ENCODE measurements around the gene MGAT3.

MGAT3 gene

GRCh38 chr22:39535357-39535725, 78.5 kb downstream of the MGAT3 start:
- in situ Hi-C loops (cut with HindIII; ENCODE audit: low sequenced_read_pairs): no loop called here
- TF ChIP-seq CTCF (IDR thresholded peaks at IDR 0.05; ENCODE audit: low read depth, low read length, missing control alignments): no peak
- H3K4me3 ChIP-seq (ENCODE audit: low read depth, low read length): no peak overlapping the region
- no peak for DNase-seq (ENCODE audit: low read depth)

- TF ChIP-seq CTCF (IDR thresholded peaks at IDR 0.05; ENCODE audit: low read depth, low read length, missing control alignments): no peak
- no peak overlapping the region for H3K4me3 ChIP-seq (ENCODE audit: low read depth, low read length)
- in situ Hi-C loops (cut with HindIII; ENCODE audit: low sequenced_read_pairs): no loop called here
- no peak for DNase-seq (ENCODE audit: low read depth)
Observed at GRCh38 chr22:39535831-39536449, 79.1 kb downstream of the MGAT3 start.

GRCh38 chr22:39536711-39537110, 79.9 kb downstream of the MGAT3 start:
- in situ Hi-C loops (cut with HindIII; ENCODE audit: low sequenced_read_pairs): no loop called here
- no peak for TF ChIP-seq CTCF (IDR thresholded peaks at IDR 0.05; ENCODE audit: low read depth, low read length, missing control alignments)
- no peak for DNase-seq (ENCODE audit: low read depth)
- H3K4me3 ChIP-seq (ENCODE audit: low read depth, low read length): no peak overlapping the region

GRCh38 chr22:39537975-39538374, 81.2 kb downstream of the MGAT3 start:
- no peak for TF ChIP-seq CTCF (IDR thresholded peaks at IDR 0.05; ENCODE audit: low read depth, low read length, missing control alignments)
- no peak overlapping the region for H3K4me3 ChIP-seq (ENCODE audit: low read depth, low read length)
- no peak for DNase-seq (ENCODE audit: low read depth)
- in situ Hi-C loops (cut with HindIII; ENCODE audit: low sequenced_read_pairs): no loop called here

Data from astrocyte of the cerebellum (primary cell).